GM18519 (cell line): Measurements from ENCODE around the gene KCNJ6.
"Not testable (repeated sequence)": the region's sequence is repeated elsewhere in the genome, so short reads cannot be mapped to it uniquely, and the experiment has no call there.

ENCODE experiments used
- ATAC-seq: cut with Tn5 transposase; IDR thresholded peaks from one replicate; pipeline ENCODE4 v1.9.1; 2021; ENCODE audit warnings: mild to moderate bottlenecking, moderate library complexity; ENCODE audit not compliant: unreplicated experiment, low FRiP score

Gene KCNJ6

GRCh38 chr21:37587635-37588177 lies 328.6 kb downstream of the KCNJ6 start:
- no peak for ATAC-seq

- no peak for ATAC-seq
Observed at GRCh38 chr21:37587203-37587602, 329.1 kb downstream of the KCNJ6 start.

DNA sequence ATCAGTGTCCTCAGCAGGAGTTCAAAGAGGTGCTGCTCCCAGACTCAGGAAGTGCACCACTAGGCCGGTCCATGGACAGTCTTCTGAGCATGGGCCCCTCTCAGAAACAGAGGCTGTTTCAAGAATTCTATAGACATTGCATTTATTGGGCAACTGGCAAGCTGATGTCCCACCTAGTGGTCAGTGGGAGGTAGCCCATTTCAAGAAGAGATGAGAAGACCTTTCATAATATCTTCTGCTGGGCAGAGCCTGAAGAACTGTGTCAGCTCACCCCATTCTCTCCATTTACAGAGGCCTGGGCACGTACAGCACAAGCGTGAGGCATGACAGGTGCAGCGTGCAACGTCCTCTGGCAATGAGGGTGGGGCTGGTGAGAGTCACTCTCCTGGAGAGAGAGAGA lies 333.7 kb downstream of the KCNJ6 start:
- ATAC-seq, result no peak

DNA sequence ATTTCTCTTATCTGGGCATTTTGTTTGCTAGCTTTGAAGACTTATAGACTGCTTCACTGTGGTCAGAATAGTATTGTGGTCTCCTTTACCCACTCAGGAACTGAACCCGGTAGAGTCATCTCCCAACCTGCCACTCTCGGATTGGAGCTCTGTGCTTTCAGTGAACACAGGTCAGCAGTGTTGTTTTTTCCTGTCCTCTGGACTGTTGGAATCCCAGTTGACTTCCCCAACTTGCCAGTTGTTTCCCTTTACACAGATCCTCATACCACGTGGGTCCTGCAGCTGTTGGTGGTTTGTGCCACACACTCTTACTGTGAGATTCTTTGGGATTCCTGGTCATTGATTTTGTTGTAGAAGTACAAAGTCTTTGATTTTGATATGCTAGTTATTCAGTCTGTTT lies 335.6 kb downstream of the KCNJ6 start:
- no peak for ATAC-seq

DNA sequence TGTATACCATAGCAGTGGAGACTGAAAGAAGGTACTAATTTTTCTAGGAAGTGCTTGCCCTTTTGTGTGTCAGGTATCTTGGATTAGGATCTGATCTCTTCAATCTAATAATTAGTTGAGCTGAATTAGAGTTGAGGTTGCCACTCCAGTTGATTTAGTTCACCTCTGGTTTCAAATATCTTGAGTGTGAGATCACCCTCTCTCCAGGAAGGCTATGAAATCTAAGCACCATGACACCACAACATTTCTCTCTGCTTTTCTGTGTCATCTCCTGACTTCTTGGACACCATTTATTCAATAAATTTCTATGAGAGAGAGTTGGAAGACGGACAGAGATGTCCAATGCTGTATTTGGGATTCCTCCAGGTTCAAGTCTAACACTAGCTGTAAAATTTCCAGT lies 336.9 kb downstream of the KCNJ6 start:
- no peak for ATAC-seq

GRCh38 chr21:37578471-37579126 lies 337.7 kb downstream of the KCNJ6 start:
- no peak for ATAC-seq

DNA sequence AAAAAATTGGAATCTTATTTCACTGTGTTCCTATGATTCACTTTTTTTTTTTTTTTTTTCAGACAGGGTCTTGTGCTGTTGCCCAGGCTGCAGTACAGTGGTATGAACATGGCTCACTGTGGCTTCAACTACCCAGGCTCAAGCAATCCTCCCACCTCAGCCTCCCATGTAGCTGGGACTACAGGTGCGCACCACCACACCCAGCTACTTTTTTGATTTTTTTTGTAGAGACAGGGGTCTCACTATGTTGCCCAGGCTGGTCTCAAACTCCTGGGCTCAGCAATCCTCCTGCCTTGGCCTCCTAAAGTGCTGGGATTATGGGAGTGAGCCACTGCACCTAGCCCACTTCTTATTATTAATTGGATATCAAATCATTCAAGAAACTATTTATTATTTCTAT lies 339.3 kb downstream of the KCNJ6 start:
- ATAC-seq, result not testable (repeated sequence)

DNA sequence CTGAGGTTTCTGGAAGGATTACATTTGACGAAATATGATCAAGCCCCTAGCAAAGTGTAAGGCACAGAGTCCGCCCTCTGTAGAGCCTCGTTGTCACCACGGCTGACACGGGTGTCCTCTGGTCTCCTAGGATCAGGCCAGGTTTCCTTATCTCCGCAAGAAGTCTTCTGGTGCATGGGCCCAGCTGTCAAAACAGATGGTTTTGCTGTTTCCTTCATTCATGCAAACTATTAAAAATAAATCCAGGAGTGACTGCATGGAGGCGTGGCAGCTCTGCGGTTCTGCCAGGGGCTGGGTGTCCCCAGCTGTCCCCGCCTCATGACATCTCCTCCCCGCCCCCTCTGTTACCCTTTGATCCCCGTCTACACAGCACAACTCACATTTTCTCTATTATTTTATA lies 340.7 kb downstream of the KCNJ6 start:
- no peak for ATAC-seq

DNA sequence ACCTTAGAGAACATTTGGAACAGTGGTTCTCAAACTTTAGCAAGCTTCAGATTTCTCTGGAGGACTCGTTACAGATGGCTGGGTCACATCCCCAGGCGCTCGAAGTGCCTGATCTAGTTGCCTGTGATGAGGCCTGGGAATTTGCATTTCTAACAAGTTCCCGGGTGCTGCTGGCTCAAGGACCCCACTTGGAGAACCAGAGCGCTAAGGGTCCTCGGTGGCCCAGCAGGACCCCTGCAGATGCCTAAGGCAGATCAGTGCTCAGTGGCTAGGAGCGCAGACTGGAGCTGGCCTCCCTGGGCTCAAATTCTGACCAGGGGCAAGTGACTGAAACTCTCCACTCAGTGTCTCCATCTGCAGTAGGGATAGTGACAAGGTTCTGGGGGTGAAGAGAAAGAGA lies 341.5 kb downstream of the KCNJ6 start:
- no peak for ATAC-seq

DNA sequence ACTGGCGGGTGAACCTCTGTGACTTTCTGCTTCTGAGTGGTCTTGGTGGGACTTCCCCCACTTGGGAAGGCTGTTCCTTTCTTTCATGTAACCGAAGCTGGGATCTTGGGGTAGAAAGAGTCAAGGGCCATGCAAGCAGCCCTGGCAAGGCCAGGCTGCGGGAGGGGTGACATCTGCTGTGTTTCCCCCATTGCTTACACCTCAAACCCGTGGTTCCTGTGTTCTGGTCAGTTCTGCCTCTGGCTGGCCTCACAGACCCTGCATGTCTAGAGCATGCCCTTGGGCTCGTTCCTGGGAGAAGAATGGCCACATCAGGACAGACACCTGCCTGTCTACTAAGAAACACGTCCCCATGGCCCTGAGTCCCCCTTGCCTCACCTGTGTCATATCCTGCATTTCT lies 341.9 kb downstream of the KCNJ6 start:
- ATAC-seq, result no peak

- ATAC-seq, result no peak
Observed at GRCh38 chr21:37571442-37571841, 344.8 kb downstream of the KCNJ6 start.

- no peak for ATAC-seq
Observed at GRCh38 chr21:37568916-37569315, 347.3 kb downstream of the KCNJ6 start.

- ATAC-seq, result no peak
Observed at GRCh38 chr21:37568415-37568814, 347.8 kb downstream of the KCNJ6 start.

GRCh38 chr21:37566790-37567615 lies 349.3 kb downstream of the KCNJ6 start:
- ATAC-seq, result no peak

DNA sequence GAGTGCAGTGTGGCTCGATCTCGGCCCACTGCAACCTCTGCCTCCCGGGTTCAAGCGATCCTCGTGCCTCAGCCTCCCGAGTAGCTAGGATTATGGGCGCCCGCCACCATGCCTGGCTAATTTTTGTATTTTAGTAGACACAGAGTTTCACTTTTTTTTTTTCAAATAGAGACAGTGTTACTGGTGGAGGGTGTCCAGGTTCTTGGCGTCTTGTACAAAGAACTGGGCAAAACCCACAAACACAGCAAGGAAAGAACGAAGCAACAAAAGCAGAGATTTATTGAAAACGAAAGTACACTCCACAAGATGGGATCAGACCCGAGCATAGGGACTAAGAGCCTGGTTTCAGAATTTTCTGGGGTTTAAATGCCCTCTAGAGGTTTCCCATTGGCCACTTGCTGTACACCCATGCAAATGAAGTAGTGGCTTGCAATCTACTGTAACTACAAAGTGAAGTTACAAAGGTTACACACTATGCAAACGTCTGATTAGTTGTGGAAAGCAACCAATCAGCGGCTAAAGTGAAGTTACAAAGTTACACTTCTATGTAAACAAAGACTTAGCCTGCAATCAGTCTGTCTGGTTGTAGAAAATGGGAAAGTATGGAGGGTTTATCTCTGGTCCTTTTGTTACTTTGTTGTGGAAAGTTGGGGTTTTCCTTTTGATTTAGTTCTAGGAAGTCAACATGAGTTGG lies 350.6 kb downstream of the KCNJ6 start:
- no peak for ATAC-seq

DNA sequence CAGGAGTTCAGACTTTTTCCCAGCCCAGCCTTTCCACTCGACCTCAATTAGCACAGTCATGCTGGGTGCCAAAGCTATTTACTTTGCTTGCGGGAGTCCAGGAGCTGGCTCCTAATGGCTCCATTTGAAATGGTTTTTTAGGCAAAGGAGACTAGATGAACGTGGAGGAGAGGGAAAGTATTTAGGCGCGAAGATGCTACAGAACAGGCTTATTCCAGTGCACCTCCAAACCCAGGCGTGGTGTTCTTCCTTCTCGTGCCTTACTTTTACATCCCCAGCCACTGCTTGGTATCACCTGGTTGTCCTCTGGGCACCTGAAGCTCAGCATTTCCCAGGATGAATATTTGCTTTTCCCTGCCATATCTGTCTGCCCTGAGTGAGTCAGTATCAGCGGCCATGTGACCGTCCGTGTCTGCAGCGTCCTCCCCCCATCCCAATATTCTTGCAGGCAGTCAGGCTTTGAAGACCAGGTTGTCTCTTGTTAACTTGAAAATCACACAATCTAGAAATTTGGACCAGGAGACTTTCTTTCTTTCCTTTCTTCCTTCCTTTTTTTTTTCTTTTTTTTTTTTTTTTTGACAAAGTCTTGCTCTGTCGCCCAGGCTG lies 351.2 kb downstream of the KCNJ6 start:
- ATAC-seq, result no peak

- peak; percentile 37 for ATAC-seq
Observed at GRCh38 chr21:37564341-37564923, 351.8 kb downstream of the KCNJ6 start.

- peak; percentile 77 for ATAC-seq
Observed at GRCh38 chr21:37563641-37564340, 352.5 kb downstream of the KCNJ6 start.

DNA sequence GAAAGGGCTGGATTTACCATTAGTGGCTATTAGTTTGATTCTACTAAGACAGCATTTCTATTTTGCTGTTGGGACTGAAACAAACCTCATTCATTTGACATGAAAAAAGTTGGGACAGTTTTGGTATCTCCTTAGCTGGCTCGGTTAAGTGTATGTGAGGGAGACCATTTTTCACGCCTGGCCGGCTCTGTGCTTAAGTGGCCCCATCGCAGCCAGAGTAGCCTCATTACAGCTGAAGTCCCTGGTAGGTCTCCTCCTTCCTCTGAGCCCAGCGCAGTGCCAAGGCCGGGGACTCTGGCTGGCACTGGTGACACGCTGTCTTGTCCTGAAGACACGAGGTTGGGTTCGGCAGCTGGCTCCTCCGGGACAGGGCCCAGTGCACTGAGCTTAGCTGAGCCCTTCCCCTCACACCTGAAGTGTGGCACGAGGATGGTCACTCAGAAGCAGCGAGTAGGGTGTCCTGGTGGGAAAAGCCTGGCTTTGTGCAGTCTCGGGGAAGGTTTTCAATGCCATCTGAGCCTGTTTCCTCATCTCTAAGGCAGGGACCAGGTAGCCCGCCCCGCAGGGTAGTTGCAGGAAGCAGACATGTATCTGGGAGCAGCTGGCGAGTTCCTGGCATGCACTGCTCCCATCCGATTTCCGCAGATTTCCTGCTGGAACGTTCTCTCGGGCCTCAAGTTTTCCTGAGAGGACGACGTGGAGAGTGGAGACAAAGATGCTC lies 353.2 kb downstream of the KCNJ6 start:
- ATAC-seq, result no peak
